ENCODE data around the gene EXOC5.

DNA sequence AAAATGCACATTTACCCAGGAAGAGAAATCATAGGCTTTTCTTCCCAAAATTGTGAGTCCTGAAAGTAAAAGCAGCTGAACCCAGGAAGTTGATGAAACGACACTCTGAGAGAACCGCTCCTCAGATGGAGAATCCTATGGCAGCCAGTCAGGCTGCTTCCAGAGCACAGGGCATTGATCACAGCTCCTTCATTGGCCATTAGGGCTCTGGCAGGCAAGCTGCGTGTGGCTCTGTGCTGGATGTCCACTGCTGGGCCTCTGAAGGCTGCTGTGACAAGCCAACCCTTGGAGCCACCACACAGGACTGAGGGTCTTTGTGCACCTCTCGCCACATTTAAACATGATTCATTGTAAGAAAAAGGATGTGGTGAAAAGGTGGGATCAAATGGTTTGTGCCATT, 89.4 kb downstream of the EXOC5 start:
- no peak for TF ChIP-seq CTCF (IDR thresholded peaks at IDR 0.05)
- no peak for TF ChIP-seq POLR2A (IDR thresholded peaks at IDR 0.05)

All from tibial nerve (tissue), 3 donors.